Urinary bladder (tissue), 4 donors: ENCODE results near the gene FAM151A. TPM values are rescaled to one million over a fixed set of nuclear protein-coding genes. Genes with fewer than 3 reads are reported as not detected.
"Not testable (repeated sequence)": the region's sequence is repeated elsewhere in the genome, so short reads cannot be mapped to it uniquely, and the experiment has no call there.

Source experiments
- DNase-seq: peaks from one replicate; pipeline ENCODE4 v3.0.0-alpha.2; 2015; ENCODE audit errors: extremely low spot score
- H3K27ac ChIP-seq: one replicate; pipeline ENCODE4 v1.5.1; 2013; ENCODE audit warnings: low read depth, mild to moderate bottlenecking, moderate library complexity
- H3K36me3 ChIP-seq: one replicate; pipeline ENCODE4 v1.6.1; 2013; ENCODE audit warnings: mild to moderate bottlenecking, moderate library complexity; ENCODE audit not compliant: insufficient read depth
- H3K4me1 ChIP-seq: one replicate; pipeline ENCODE4 v1.6.1; 2013; ENCODE audit warnings: mild to moderate bottlenecking, moderate library complexity; ENCODE audit not compliant: insufficient read depth
- H3K4me3 ChIP-seq: one replicate; pipeline ENCODE4 v1.5.1; 2013; ENCODE audit warnings: low read depth, low read length
- WGBS: extraction: QIAGEN DNeasy Blood & Tissue Kit; methylation state at CpG from one replicate; pipeline ENCODE4 v1.1.7; 2013; 5-methylcytosine and 5-hydroxymethylcytosine counted together
- polyA plus RNA-seq: library from polyadenylated mRNA; stranded (reverse); fragments of 200-250 nt; gene quantifications from one replicate; pipeline ENCODE4 v1.2.3, GENCODE V29; 2013
- total RNA-seq: library from RNA; depleted of rRNA; stranded (reverse); fragments of >200 nt; gene quantifications from one replicate; pipeline ENCODE4 v1.2.3, GENCODE V29; 2014
- donor health status: healthy with polysubstance abuse.
- donor health status: healthy.

FAM151A gene
- total and polyA plus RNA-seq, 2 donors: 0.10 TPM; not detected in 1

- WGBS: 69% methylated on average over 5 of the region's 5 CpGs
- H3K27ac ChIP-seq: no peak overlapping the region
- no peak overlapping the region for H3K4me3 ChIP-seq
- no peak for DNase-seq
- no peaks in the 10 kb centered on the region for H3K4me1 ChIP-seq
- no peaks in the 10 kb centered on the region for H3K36me3 ChIP-seq
Observed at GRCh38 chr1:54649130-54649898, 26.0 kb upstream of the FAM151A start.

- 50% methylated on average over 7 of the region's 7 CpGs for WGBS
- Histone ChIP-seq H3K4me1 (no peaks in the 10 kb centered on the region), H3K4me3 (no peak overlapping the region), H3K27ac (no peak overlapping the region), H3K36me3 (no peaks in the 10 kb centered on the region)
- DNase-seq: no peak
Observed at GRCh38 chr1:54645806-54646676, 22.7 kb upstream of the FAM151A start.

GRCh38 chr1:54643736-54644135 is 20.4 kb upstream of the FAM151A start:
- Histone ChIP-seq H3K4me1 (no peaks in the 10 kb centered on the region), H3K36me3 (no peaks in the 10 kb centered on the region), H3K27ac (no peak overlapping the region), H3K4me3 (no peak overlapping the region)
- DNase-seq: no peak

GRCh38 chr1:54640863-54641836 is 17.8 kb upstream of the FAM151A start, which contains the start of gene MROH7:
Gene MROH7, plus strand, starts transcription at chr1:54641786. Its CDS starts 11,141 bp downstream, at chr1:54652927.
- Histone ChIP-seq H3K27ac (no peak within 1 kb of the TSS), H3K4me3 (no peak within 1 kb of the TSS)
- no peak for DNase-seq

DNA sequence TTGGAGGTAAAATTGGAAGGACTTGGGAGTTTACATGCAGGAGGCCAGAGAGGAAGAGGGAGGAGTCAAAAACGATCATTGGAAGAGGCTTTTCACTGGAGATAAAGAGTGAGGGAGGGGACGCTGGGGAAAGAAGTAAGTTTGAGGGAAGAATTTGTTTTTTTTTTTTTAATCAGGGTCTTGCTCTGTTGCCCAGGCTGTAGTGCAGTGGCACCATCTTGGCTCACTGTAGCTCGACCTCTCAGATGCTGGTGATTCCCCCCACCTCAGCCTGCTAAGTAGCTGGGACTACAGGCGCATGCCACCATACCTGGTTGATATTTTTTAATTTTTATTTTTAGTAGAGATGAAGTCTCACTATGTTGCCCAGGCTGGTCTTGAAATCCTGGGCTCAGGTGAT is 17.0 kb upstream of the FAM151A start:
- no peaks in the 10 kb centered on the region for H3K36me3 ChIP-seq

More at GRCh38 chr1:54640863-54641836, 17.8 kb upstream of the FAM151A start, which contains the start of gene MROH7:
- no peaks in the 10 kb centered on the region for H3K4me1 ChIP-seq
- no peaks in the 10 kb centered on the region for H3K36me3 ChIP-seq
- 70% methylated on average over 8 of the region's 8 CpGs for WGBS

GRCh38 chr1:54636461-54637446 is 13.4 kb upstream of the FAM151A start:
- not testable (repeated sequence) for DNase-seq
- WGBS: 63% methylated on average over 14 of the region's 14 CpGs

More for the DNA sequence above, 17.0 kb upstream of the FAM151A start:
- Histone ChIP-seq H3K27ac (no peak overlapping the region), H3K4me3 (no peak overlapping the region), H3K4me1 (no peaks in the 10 kb centered on the region)
- WGBS: 63% methylated on average over 4 of the region's 4 CpGs
- DNase-seq: no peak

GRCh38 chr1:54635804-54636203 is 12.5 kb upstream of the FAM151A start:
- not testable (repeated sequence) for H3K4me3 ChIP-seq, DNase-seq, H3K4me1 ChIP-seq, H3K27ac ChIP-seq, H3K36me3 ChIP-seq
- WGBS: 93% methylated on average over 7 of the region's 7 CpGs

More at GRCh38 chr1:54636461-54637446, 13.4 kb upstream of the FAM151A start:
- H3K4me3 ChIP-seq, H3K4me1 ChIP-seq, H3K27ac ChIP-seq, H3K36me3 ChIP-seq: not testable (repeated sequence)

DNA sequence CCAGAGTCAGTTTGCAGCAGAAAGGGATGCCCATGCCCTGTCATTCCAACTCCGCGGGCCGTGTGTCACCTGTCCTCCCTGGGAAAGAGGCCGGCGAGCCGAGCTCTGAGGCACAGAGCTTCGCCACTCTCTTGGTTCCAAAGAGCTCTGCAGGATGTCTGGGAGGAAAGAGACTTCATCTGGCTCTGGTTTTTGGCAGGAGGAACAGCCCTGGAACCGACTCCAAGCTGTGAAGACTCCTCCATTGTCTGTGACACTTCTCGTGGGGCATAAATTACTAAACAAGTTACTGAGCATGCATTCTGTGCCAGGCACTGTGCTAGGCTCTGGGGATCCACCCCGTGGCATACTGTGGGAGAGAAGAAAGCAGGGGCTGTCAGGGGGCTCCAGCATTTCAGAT is 3.9 kb upstream of the FAM151A start:
- Histone ChIP-seq H3K4me1 (no peaks in the 10 kb centered on the region), H3K27ac (no peak overlapping the region), H3K36me3 (no peaks in the 10 kb centered on the region), H3K4me3 (no peak overlapping the region)
- DNase-seq: no peak
- 60% methylated on average over 10 of the region's 10 CpGs for WGBS

DNA sequence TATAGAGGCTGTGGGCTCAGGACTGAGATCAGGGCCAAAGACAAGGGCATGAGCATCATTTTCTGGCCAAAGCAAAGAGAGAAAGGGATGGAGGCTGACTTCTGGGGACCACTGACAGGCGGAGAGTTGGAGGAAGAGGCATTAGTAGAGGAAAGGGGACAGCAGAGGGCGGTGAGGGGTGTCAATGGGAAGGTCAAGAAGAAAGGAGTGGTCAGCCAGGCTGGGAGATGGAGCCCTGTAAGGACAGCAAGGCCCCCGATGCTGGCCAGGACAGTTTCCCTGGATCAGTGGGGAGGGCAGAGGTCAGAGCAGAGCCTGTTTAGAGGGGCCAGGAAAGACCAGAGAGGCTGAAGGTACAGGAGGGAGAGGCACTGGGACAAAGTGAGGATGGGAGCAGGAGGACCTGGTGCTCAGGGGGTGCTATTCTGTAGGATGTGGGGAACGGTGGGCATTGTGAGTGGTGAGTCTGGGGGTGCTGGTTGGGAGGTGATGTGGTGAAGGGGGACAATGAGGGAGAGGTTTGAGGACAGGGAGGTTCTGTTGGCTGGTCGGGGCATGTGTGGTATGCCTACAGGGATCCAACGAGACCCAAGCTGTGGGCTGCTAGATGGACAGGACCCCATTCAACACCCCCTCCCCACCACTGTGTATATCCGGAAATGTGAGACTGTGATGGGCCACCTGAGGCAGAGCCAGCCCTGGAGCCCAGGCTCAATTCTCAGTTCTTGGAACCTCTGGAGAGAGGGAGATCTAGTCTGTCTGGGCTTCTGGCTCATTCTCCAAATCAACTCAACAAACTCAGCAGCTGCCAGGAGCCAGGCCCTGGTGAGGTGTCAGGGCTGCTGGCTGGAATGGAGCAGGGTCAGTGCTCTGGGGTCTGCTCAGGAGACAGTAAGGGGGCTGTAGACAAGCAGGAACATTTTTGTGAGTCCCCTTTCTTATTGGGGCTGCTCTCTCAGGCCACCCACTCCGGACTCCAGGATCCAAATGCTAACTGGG is 1.4 kb upstream of the FAM151A start:
- 69% methylated on average over 8 of the region's 8 CpGs for WGBS
- no peak for DNase-seq
- Histone ChIP-seq H3K36me3 (no peaks in the 10 kb centered on the region), H3K4me3 (no peak overlapping the region), H3K4me1 (no peaks in the 10 kb centered on the region), H3K27ac (no peak overlapping the region)

- Histone ChIP-seq H3K4me3 (no peak overlapping the region), H3K27ac (no peak overlapping the region), H3K4me1 (no peaks in the 10 kb centered on the region), H3K36me3 (no peaks in the 10 kb centered on the region)
- no peak for DNase-seq
- 75% methylated on average over 8 of the region's 8 CpGs for WGBS
Observed at GRCh38 chr1:54619749-54620148, 3.6 kb downstream of the FAM151A start.

DNA sequence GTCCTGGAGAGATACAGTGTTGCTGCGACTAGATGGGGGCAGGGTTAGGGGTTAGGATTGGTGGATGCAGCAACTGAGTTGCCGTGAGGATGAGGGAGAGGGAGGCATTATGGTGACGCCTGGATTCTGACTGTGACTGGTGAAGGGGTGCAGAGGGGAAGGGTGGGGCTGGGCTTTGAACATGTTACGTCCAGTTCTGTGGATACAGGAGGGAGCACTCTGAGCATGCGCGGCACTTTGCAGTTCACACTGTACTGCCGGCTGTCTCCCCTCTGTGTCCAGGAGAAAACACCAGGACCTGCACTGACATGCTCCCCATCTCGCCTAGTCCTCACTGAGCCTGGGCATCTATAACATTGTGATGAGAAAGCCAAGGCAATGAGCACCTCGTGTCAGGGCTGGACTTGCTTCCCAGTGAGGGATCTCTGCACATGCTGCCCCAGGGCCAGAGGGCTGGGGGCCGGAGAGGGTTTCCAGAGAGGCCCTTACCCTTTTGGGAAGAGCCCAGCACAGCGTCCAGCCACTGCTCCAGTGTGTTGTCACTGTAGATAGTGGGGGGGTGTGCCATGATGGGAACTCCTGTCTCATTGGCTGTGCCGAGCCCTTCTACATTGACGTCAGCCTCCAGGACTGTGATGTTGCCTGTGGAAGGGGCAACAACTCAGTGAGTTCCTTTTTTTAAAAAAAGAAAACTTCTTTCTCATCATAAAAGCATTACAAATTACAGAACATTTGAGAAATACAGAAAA is 7.6 kb downstream of the FAM151A start:
- WGBS: 48% methylated on average over 13 of the region's 13 CpGs

More for the DNA sequence above, 7.6 kb downstream of the FAM151A start:
- no peaks in the 10 kb centered on the region for H3K4me1 ChIP-seq
- H3K36me3 ChIP-seq: no peaks in the 10 kb centered on the region
- H3K27ac ChIP-seq: no peak overlapping the region
- H3K4me3 ChIP-seq: no peak overlapping the region
- peak; percentile 42 for DNase-seq
